Fibroblast of skin of abdomen (primary cell): ENCODE results near the gene MPO.

Source experiments
- DNase-seq: peaks from one replicate; pipeline ENCODE4 v3.0.0-alpha.2; 2013

The MPO gene

GRCh38 chr17:58263773-58264172 lies 17.0 kb downstream of the MPO start:
- DNase-seq: no peak

- no peak for DNase-seq
Observed at GRCh38 chr17:58262149-58262548, 18.6 kb downstream of the MPO start.

GRCh38 chr17:58254803-58255202 lies 25.9 kb downstream of the MPO start:
- DNase-seq: no peak

- no peak for DNase-seq
Observed at GRCh38 chr17:58253082-58253481, 27.7 kb downstream of the MPO start.

- no peak for DNase-seq
Observed at GRCh38 chr17:58252141-58252540, 28.6 kb downstream of the MPO start.

GRCh38 chr17:58250344-58251011 lies 30.3 kb downstream of the MPO start:
- no peak for DNase-seq

- peak; percentile 54 for DNase-seq
Observed at GRCh38 chr17:58249270-58250133, 31.2 kb downstream of the MPO start.

GRCh38 chr17:58248955-58249269 lies 31.8 kb downstream of the MPO start:
- no peak for DNase-seq

GRCh38 chr17:58247511-58248363 lies 33.0 kb downstream of the MPO start:
- DNase-seq: no peak

GRCh38 chr17:58246781-58247180 lies 34.0 kb downstream of the MPO start:
- no peak for DNase-seq

GRCh38 chr17:58246104-58246740 lies 34.5 kb downstream of the MPO start:
- no peak for DNase-seq

GRCh38 chr17:58245428-58246103 lies 35.2 kb downstream of the MPO start:
- peak; percentile 13 for DNase-seq

- DNase-seq: no peak
Observed at GRCh38 chr17:58244963-58245362, 35.8 kb downstream of the MPO start.

GRCh38 chr17:58242171-58242784 lies 38.5 kb downstream of the MPO start:
- DNase-seq: no peak

- DNase-seq: no peak
Observed at GRCh38 chr17:58239987-58240386, 40.7 kb downstream of the MPO start.

- DNase-seq: no peak
Observed at GRCh38 chr17:58238147-58238634, 42.5 kb downstream of the MPO start, which contains the start of gene LPO. TSS of gene LPO (plus strand) at chr17:58238584. CDS start at chr17:58242980, 4,396 bp downstream.

GRCh38 chr17:58236394-58236793 lies 44.3 kb downstream of the MPO start:
- no peak for DNase-seq

- no peak for DNase-seq
Observed at GRCh38 chr17:58235821-58236220, 44.9 kb downstream of the MPO start.

GRCh38 chr17:58234512-58234911 lies 46.2 kb downstream of the MPO start:
- no peak for DNase-seq

GRCh38 chr17:58233543-58233942 lies 47.2 kb downstream of the MPO start:
- DNase-seq: no peak

GRCh38 chr17:58232707-58233156 lies 48.0 kb downstream of the MPO start:
- peak; percentile 80 for DNase-seq
